GM12878 (cell line): ENCODE results near the gene TTLL13. TPM values are rescaled to one million over a fixed set of nuclear protein-coding genes. Genes with fewer than 3 reads are reported as not detected.

Experiments
- ASH2L ChIP-seq: fragments of 300-600, 200-600 bp; sonication (generic); IDR thresholded peaks from 2 replicates; pipeline ENCODE4 v1.6.1; 2017; ENCODE audit warnings: low read depth, mild to moderate bottlenecking, borderline replicate concordance
- BHLHE40 ChIP-seq, 2 experiments: fragments of 450-650 bp in 1 of 2; IDR thresholded peaks; 2 replicates each; pipeline ENCODE4 v1.6.1; 2011 to 2017; ENCODE audit warnings: low read depth in 2 of 2, borderline replicate concordance in 1 of 2, improper control_type of control experiment in 1 of 2, low read length in 1 of 2, mild to moderate bottlenecking in 1 of 2
- CHD4 ChIP-seq: fragments of 200-600 bp; sonication (generic); IDR thresholded peaks from 2 replicates; pipeline ENCODE4 v1.6.1; 2016; ENCODE audit warnings: mild to moderate bottlenecking
- GABPA ChIP-seq: IDR thresholded peaks from 2 replicates; pipeline ENCODE4 v1.6.1; 2014; ENCODE audit warnings: antibody characterized with exemption, low read depth, mild to moderate bottlenecking, inconsistent platforms
- HDGF ChIP-seq: fragments of 450-650 bp; IDR thresholded peaks from 2 replicates; pipeline ENCODE4 v1.6.1; 2016; ENCODE audit warnings: antibody characterized with exemption
- KDM1A ChIP-seq: fragments of 200-600 bp; sonication (generic); IDR thresholded peaks from 2 replicates; pipeline ENCODE4 v1.6.1; 2016; ENCODE audit warnings: borderline replicate concordance
- MLLT1 ChIP-seq: fragments of 450-650 bp; IDR thresholded peaks from 2 replicates; pipeline ENCODE4 v1.6.1; 2016; ENCODE audit warnings: mild to moderate bottlenecking
- NR2C1 ChIP-seq: fragments of 450-650 bp; IDR thresholded peaks from 2 replicates; pipeline ENCODE4 v1.6.1; 2017; ENCODE audit warnings: antibody characterized with exemption, mild to moderate bottlenecking, moderate library complexity
- NR2C2 ChIP-seq: IDR thresholded peaks from 2 replicates; pipeline ENCODE4 v1.6.1; 2011; ENCODE audit warnings: borderline replicate concordance, low read depth; ENCODE audit not compliant: control insufficient read depth, insufficient read length
- POU2F2 ChIP-seq: IDR thresholded peaks from 3 replicates; pipeline ENCODE4 v1.6.1; 2011; ENCODE audit warnings: low read depth, mild to moderate bottlenecking, low read length, borderline replicate concordance
- RAD21 ChIP-seq: IDR thresholded peaks from 2 replicates; pipeline ENCODE4 v1.6.1; 2011; ENCODE audit warnings: mild to moderate bottlenecking, low read depth, low read length, moderate library complexity; ENCODE audit not compliant: insufficient read depth
- SMAD1 ChIP-seq: fragments of 450-650 bp; IDR thresholded peaks from 2 replicates; pipeline ENCODE4 v1.6.1; 2018; ENCODE audit warnings: mild to moderate bottlenecking, low read depth; ENCODE audit not compliant: partially characterized antibody
- SMC3 ChIP-seq: IDR thresholded peaks from 2 replicates; pipeline ENCODE4 v1.6.1; 2011; ENCODE audit warnings: low read length, improper control_type of control experiment, borderline replicate concordance
- SP1 ChIP-seq: IDR thresholded peaks from one replicate; pipeline ENCODE4 v1.6.1; 2011; ENCODE audit warnings: low read depth, low read length
- SREBF1 ChIP-seq: IDR thresholded peaks from 2 replicates; pipeline ENCODE4 v1.6.1; 2012; ENCODE audit warnings: mild to moderate bottlenecking, low read length
- SREBF2 ChIP-seq: IDR thresholded peaks from 2 replicates; pipeline ENCODE4 v1.6.1; 2012; ENCODE audit warnings: mild to moderate bottlenecking, low read length
- USF1 ChIP-seq: IDR thresholded peaks from 2 replicates; pipeline ENCODE4 v1.6.1; 2011; ENCODE audit warnings: borderline replicate concordance, low read depth, mild to moderate bottlenecking, moderate library complexity, mixed read lengths, low read length; ENCODE audit not compliant: insufficient read depth; ENCODE audit errors: extremely low read length
- WRNIP1 ChIP-seq: IDR thresholded peaks from 2 replicates; pipeline ENCODE4 v1.6.1; 2011; ENCODE audit warnings: low read depth, low read length, improper control_type of control experiment, borderline replicate concordance
- YBX1 ChIP-seq: fragments of 450-650 bp; IDR thresholded peaks from 2 replicates; pipeline ENCODE4 v1.6.1; 2016; ENCODE audit warnings: antibody characterized with exemption
- ZBTB40 ChIP-seq: fragments of 450-650 bp; IDR thresholded peaks from 2 replicates; pipeline ENCODE4 v1.6.1; 2016; ENCODE audit warnings: mild to moderate bottlenecking, moderate library complexity, borderline replicate concordance
- polyA plus RNA-seq, 11 experiments: library from polyadenylated mRNA; depleted of rRNA in 4 of 11; unstranded in 6 of 11; stranded (reverse) in 5 of 11; fragments of >200 nt; fragmentation: Nextera tagmentation in 4 of 11; fragmentation: Illumina TruSeq in 1 of 11; extraction: Ambion mirVana in 4 of 11; extraction: Trizol in 1 of 11; gene quantifications; 1 replicate in 1 of 11; 2 replicates in 10 of 11; pipeline versions ENCODE4 v1.2.1 to v1.2.3, GENCODE V29; 2011 to 2016; ENCODE audit warnings: inconsistent platforms in 2 of 11, missing spikeins in 2 of 11, low read depth in 1 of 11
- total RNA-seq, 4 experiments: library from RNA; depleted of rRNA in 3 of 4; stranded (reverse); fragments of >200 nt in 3 of 4; fragmentation: Illumina TruSeq in 1 of 4; extraction: Trizol in 1 of 4; gene quantifications; 2 replicates each; pipeline versions ENCODE4 v1.2.1 to v1.2.3, GENCODE V29; 2013 to 2021
- TF ChIP-seq, protein P1 (sequence below): IDR thresholded peaks from 2 replicates; pipeline ENCODE4 v1.6.1; 2012; ENCODE audit warnings: low read depth, low read length, improper control_type of control experiment
- TF ChIP-seq, protein P2 (sequence below): IDR thresholded peaks from 2 replicates; pipeline ENCODE4 v1.6.1; 2012; ENCODE audit warnings: low read length, inconsistent platforms

Gene TTLL13
- total and polyA plus RNA-seq, 10 of the 15 experiments (the other 5 are each of a cell fraction or from before 2014, with no cell fraction given) = 0.03 to 0.32 (median 0.13) TPM; not detected in 1

DNA sequence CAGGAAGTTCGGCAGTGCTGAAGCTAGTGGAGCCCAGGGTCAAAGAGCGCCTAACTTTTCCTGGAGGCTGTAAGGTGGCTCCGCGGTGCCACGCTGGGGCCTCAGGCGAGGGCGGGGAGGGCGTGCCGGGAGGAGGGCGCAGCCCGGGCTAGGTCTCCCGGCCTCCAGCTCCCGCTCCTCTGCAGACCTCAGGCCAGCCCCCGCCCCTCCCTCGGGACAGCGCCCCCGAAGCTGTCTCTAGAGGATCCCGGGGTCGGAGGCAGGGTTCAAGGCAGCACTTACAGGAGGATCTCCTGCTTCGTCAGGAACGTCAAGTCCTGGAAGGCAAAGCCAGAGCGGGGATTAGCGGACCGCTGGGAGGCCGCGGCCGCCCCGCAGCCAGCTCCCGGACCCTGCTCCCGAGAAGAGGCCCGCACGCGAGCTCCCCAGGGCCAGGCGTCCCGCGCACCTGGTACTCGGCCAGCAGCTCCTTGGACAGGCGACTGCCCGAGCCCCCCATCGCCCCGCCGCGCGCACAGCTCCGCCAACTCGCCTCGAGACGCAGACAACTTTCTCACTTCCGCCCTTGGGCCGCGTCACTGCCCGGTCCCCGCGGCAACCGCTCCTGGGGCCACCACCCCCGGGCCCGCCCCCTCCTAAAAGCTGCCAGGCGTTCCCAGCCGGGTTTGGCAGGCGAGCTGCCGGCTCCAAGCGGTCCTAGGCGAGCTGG, 15.8 kb upstream of the TTLL13 start, which contains the start of gene CIB1 (continued):
- no peak for TF ChIP-seq ZBTB40
- TF ChIP-seq BHLHE40 (IDR thresholded peaks at IDR 0.05; ENCODE audit: borderline replicate concordance in 1 of 2, low read depth in 2 of 2, low read length in 1 of 2) = no peak; a peak in 1 of 4 replicates
- no peak for TF ChIP-seq WRNIP1
- TF ChIP-seq, protein P1, sequence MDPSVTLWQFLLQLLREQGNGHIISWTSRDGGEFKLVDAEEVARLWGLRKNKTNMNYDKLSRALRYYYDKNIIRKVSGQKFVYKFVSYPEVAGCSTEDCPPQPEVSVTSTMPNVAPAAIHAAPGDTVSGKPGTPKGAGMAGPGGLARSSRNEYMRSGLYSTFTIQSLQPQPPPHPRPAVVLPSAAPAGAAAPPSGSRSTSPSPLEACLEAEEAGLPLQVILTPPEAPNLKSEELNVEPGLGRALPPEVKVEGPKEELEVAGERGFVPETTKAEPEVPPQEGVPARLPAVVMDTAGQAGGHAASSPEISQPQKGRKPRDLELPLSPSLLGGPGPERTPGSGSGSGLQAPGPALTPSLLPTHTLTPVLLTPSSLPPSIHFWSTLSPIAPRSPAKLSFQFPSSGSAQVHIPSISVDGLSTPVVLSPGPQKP = no peak
- no peak for TF ChIP-seq SMC3
- TF ChIP-seq RAD21 = no peak
- no peak for TF ChIP-seq NR2C2
- no peak for TF ChIP-seq ASH2L
- TF ChIP-seq, protein P2, sequence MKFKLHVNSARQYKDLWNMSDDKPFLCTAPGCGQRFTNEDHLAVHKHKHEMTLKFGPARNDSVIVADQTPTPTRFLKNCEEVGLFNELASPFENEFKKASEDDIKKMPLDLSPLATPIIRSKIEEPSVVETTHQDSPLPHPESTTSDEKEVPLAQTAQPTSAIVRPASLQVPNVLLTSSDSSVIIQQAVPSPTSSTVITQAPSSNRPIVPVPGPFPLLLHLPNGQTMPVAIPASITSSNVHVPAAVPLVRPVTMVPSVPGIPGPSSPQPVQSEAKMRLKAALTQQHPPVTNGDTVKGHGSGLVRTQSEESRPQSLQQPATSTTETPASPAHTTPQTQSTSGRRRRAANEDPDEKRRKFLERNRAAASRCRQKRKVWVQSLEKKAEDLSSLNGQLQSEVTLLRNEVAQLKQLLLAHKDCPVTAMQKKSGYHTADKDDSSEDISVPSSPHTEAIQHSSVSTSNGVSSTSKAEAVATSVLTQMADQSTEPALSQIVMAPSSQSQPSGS = no peak
- TF ChIP-seq MLLT1 = no peak
- no peak for TF ChIP-seq YBX1
- TF ChIP-seq SREBF2 = no peak
- no peak for TF ChIP-seq KDM1A
- TF ChIP-seq HDGF = no peak
- TF ChIP-seq SP1 = no peak
- no peak for TF ChIP-seq SREBF1
- TF ChIP-seq CHD4 = no peak
- TF ChIP-seq NR2C1 = peak; percentile 59
- TF ChIP-seq USF1 = no peak
- no peak for TF ChIP-seq POU2F2
- no peak for TF ChIP-seq GABPA
- TF ChIP-seq SMAD1 = no peak
